CD14-positive monocyte (primary cell): Measurements from ENCODE around the gene TMOD4. TPM values are rescaled to one million over a fixed set of nuclear protein-coding genes. Genes with fewer than 3 reads are reported as not detected.

Source experiments
- DNase-seq, 3 donors: peaks; one replicate each; pipeline ENCODE4 v3.0.0-alpha.2; 2011 to 2022
- H2AFZ ChIP-seq: 2 replicates; pipeline ENCODE4 v1.6.0; 2012; ENCODE audit warnings: mild to moderate bottlenecking, low read depth, low read length, inconsistent platforms; ENCODE audit not compliant: insufficient read depth, poor library complexity, severe bottlenecking
- H3K27ac ChIP-seq, 2 donors: 1 replicate in 1 of 2; 2 replicates in 1 of 2; pipeline ENCODE4 v1.5.1; 2012 to 2013; ENCODE audit warnings: low read length in 2 of 2, control low read depth in 1 of 2, inconsistent platforms in 1 of 2, low read depth in 1 of 2, mild to moderate bottlenecking in 1 of 2
- H3K27me3 ChIP-seq, 2 donors: one replicate each; pipeline versions ENCODE4 v1.6.0 to v1.6.1; 2011 to 2013; ENCODE audit warnings: low read length in 2 of 2; ENCODE audit not compliant: control insufficient read depth in 2 of 2, insufficient read depth in 2 of 2
- H3K36me3 ChIP-seq, 2 donors: replicated peaks in 1 of 2; 1 replicate in 1 of 2; 2 replicates in 1 of 2; pipeline versions ENCODE4 v1.5.1 to v1.6.1; 2012 to 2013; ENCODE audit warnings: low read length in 2 of 2, control low read depth in 1 of 2, inconsistent platforms in 1 of 2, mild to moderate bottlenecking in 1 of 2; ENCODE audit not compliant: insufficient read depth in 2 of 2, control insufficient read depth in 1 of 2
- H3K4me1 ChIP-seq, 2 donors: 1 replicate in 1 of 2; 2 replicates in 1 of 2; pipeline versions ENCODE4 v1.5.1 to v1.6.1; 2012 to 2013; ENCODE audit warnings: low read length in 2 of 2, control low read depth in 1 of 2, inconsistent platforms in 1 of 2, mild to moderate bottlenecking in 1 of 2, moderate library complexity in 1 of 2; ENCODE audit not compliant: insufficient read depth in 2 of 2, control insufficient read depth in 1 of 2
- H3K4me2 ChIP-seq: replicated peaks from 2 replicates; pipeline ENCODE3; 2012; ENCODE audit warnings: low read length, moderate library complexity, mild to moderate bottlenecking; ENCODE audit not compliant: poor library complexity, severe bottlenecking; ENCODE audit errors: extremely low read depth
- H3K4me3 ChIP-seq, 3 experiments: fragments of 200-600 bp in 1 of 3; sonication (generic) in 1 of 3; replicated peaks in 1 of 3; 1 replicate in 2 of 3; 2 replicates in 1 of 3; pipeline ENCODE4 v1.5.1; 2011 to 2013; ENCODE audit warnings: low read length in 3 of 3, mild to moderate bottlenecking in 3 of 3, control low read depth in 2 of 3, low read depth in 2 of 3, inconsistent platforms in 1 of 3, moderate library complexity in 1 of 3
- H3K79me2 ChIP-seq: 2 replicates; pipeline ENCODE4 v1.6.0; 2012; ENCODE audit warnings: mild to moderate bottlenecking, control low read depth, inconsistent platforms, low read length, moderate library complexity; ENCODE audit not compliant: insufficient read depth
- H3K9ac ChIP-seq: 2 replicates; pipeline ENCODE4 v1.6.0; 2017; ENCODE audit warnings: low read length, mild to moderate bottlenecking; ENCODE audit not compliant: insufficient read depth, poor library complexity, severe bottlenecking
- H3K9me3 ChIP-seq, 2 donors: replicated peaks in 1 of 2; 1 replicate in 1 of 2; 2 replicates in 1 of 2; pipeline versions ENCODE4 v1.5.1 to v1.6.1; 2012 to 2013; ENCODE audit warnings: low read length in 2 of 2, control low read depth in 1 of 2; ENCODE audit not compliant: control insufficient read depth in 1 of 2, insufficient read depth in 1 of 2
- H4K20me1 ChIP-seq: 2 replicates; pipeline ENCODE4 v1.6.0; 2012; ENCODE audit warnings: mild to moderate bottlenecking, low read length, control low read depth, moderate library complexity; ENCODE audit not compliant: insufficient read depth
- H3K27ac Mint-ChIP-seq, 7 donors: one replicate each; pipeline ENCODE4 v1.8.0; 2020; ENCODE audit warnings: mild to moderate bottlenecking in 7 of 7, mixed read lengths in 7 of 7, moderate library complexity in 6 of 7, inconsistent platforms in 2 of 7
- H3K27me3 Mint-ChIP-seq, 3 donors: one replicate each; pipeline ENCODE4 v1.8.0; 2021 to 2022; ENCODE audit warnings: low read depth in 3 of 3, mild to moderate bottlenecking in 3 of 3, mixed read lengths in 3 of 3, moderate library complexity in 3 of 3, inconsistent platforms in 1 of 3
- H3K36me3 Mint-ChIP-seq, 2 donors: one replicate each; pipeline ENCODE4 v1.8.0; 2020; ENCODE audit warnings: mixed read lengths in 2 of 2, inconsistent platforms in 1 of 2, mild to moderate bottlenecking in 1 of 2
- H3K4me1 Mint-ChIP-seq: one replicate; pipeline ENCODE4 v1.8.0; 2020; ENCODE audit warnings: mild to moderate bottlenecking, mixed read lengths
- H3K4me3 Mint-ChIP-seq, 2 donors: one replicate each; pipeline ENCODE4 v1.8.0; 2020; ENCODE audit warnings: mild to moderate bottlenecking in 2 of 2, mixed read lengths in 2 of 2, moderate library complexity in 1 of 2
- H3K9me3 Mint-ChIP-seq, 7 donors: one replicate each; pipeline ENCODE4 v1.8.0; 2020 to 2022; ENCODE audit warnings: mixed read lengths in 7 of 7, mild to moderate bottlenecking in 6 of 7, moderate library complexity in 6 of 7, inconsistent platforms in 2 of 7
- WGBS: methylation state at CpG from one replicate; pipeline ENCODE4 v1.1.5; 2013; ENCODE audit warnings: missing lambda C conversion rate; ENCODE audit not compliant: insufficient coverage; 5-methylcytosine and 5-hydroxymethylcytosine counted together
- intact Hi-C, 2 donors: fragments of 100-400 bp; cut with micrococcal nuclease; formaldehyde crosslinking; loops; one replicate each; pipeline versions ENCODE4 v1.15.0 to v1.15.1; 2023
- polyA plus RNA-seq, 3 donors: library from polyadenylated mRNA; depleted of rRNA in 1 of 3; unstranded in 2 of 3; stranded (reverse) in 1 of 3; fragments of 300-500 nt in 2 of 3; fragments of >200 nt in 1 of 3; fragmentation: Illumina TruSeq in 2 of 3; gene quantifications; 1 replicate in 2 of 3; 2 replicates in 1 of 3; pipeline ENCODE4 v1.2.3, GENCODE V29; 2012 to 2021
- TF ChIP-seq, protein P1 (sequence below): fragments of 200-600 bp; IDR thresholded peaks from one replicate; pipeline ENCODE4 v1.8.0; 2022; ENCODE audit warnings: antibody characterized with exemption, mild to moderate bottlenecking

TMOD4 gene
- polyA plus RNA-seq, 3 donors, result 2.0 TPM; not detected in 2

DNA sequence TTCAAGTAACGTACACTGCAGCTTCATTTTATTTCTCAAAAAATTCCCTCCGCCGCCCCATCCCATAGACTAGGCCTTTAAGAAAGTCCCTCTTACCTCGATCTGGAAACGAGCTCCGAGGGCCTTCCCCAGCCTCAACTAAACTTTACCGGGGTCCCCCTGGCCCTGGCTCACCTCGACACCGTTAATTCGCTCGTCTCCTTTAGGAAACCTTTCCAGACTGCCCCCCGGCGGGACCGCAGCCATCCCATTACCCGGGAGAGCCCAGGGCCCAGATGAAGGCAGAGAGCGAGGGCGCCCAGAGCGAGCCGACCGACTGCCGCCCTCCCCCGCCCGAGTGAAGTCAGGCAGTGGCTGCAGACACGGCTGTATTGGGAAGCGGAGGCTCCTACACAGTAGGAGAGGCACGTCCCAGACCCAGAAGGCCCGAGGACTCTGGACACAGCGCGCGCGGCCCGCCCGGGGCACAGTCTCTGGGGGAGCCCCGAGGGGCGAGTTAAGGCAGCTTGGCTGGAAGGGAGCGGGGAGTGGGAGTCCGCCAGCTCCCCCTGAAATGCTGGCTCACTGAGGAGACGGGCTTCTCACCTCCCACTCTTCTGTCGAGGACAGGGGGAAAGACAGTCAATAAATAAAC, 44.0 kb downstream of the TMOD4 start:
- H3K36me3 ChIP-seq, result no peaks in the 10 kb centered on the region
- no peak overlapping the region for H3K27ac ChIP-seq
- peaks cover 15% of the 10 kb centered on the region for H3K4me1 Mint-ChIP-seq
- 82% methylated on average over 37 of the region's 39 CpGs for WGBS
- intact Hi-C loops, result no loop called here
- DNase-seq, result no peak
- no peaks in the 10 kb centered on the region for H3K9me3 ChIP-seq
- peaks cover 8 to 14% (median 8%) of the 10 kb centered on the region in 3 donors for H3K27me3 Mint-ChIP-seq
- peak overlapping the region; percentile 80 to 88 for H3K4me3 Mint-ChIP-seq
- H4K20me1 ChIP-seq, result no peaks in the 10 kb centered on the region
- H3K9ac ChIP-seq, result peak overlapping the region; percentile 25
- peaks cover 0 to 3% (median 0%) of the 10 kb centered on the region in 7 donors for H3K9me3 Mint-ChIP-seq
- peaks cover 0 to 8% of the 10 kb centered on the region in 2 donors for H3K27me3 ChIP-seq
- no peak overlapping the region for H3K27ac Mint-ChIP-seq
- TF ChIP-seq, protein P1, sequence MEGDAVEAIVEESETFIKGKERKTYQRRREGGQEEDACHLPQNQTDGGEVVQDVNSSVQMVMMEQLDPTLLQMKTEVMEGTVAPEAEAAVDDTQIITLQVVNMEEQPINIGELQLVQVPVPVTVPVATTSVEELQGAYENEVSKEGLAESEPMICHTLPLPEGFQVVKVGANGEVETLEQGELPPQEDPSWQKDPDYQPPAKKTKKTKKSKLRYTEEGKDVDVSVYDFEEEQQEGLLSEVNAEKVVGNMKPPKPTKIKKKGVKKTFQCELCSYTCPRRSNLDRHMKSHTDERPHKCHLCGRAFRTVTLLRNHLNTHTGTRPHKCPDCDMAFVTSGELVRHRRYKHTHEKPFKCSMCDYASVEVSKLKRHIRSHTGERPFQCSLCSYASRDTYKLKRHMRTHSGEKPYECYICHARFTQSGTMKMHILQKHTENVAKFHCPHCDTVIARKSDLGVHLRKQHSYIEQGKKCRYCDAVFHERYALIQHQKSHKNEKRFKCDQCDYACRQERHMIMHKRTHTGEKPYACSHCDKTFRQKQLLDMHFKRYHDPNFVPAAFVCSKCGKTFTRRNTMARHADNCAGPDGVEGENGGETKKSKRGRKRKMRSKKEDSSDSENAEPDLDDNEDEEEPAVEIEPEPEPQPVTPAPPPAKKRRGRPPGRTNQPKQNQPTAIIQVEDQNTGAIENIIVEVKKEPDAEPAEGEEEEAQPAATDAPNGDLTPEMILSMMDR, result no peak
- no peaks in the 10 kb centered on the region for H3K79me2 ChIP-seq
- H2AFZ ChIP-seq, result peak overlapping the region; percentile 93
- H3K4me2 ChIP-seq, result peak overlapping the region; percentile 81
- H3K36me3 Mint-ChIP-seq, result no peaks in the 10 kb centered on the region
- peaks cover 14 to 16% of the 10 kb centered on the region in 2 donors for H3K4me1 ChIP-seq
- peak overlapping the region in 2 of 3 experiments; percentile 38 to 76 for H3K4me3 ChIP-seq

- H3K4me2 ChIP-seq, result peak overlapping the region; percentile 81
- H3K36me3 ChIP-seq, result no peaks in the 10 kb centered on the region
- H3K27ac ChIP-seq, result no peak overlapping the region
- DNase-seq, result peak; percentile 39 to 53 (median 41)
- no peaks in the 10 kb centered on the region for H3K9me3 ChIP-seq
- Mint-ChIP-seq H3K4me1 (peaks cover 15% of the 10 kb centered on the region), H3K27me3 (peaks cover 8 to 14% (median 8%) of the 10 kb centered on the region in 3 donors), H3K9me3 (peaks cover 0 to 1% (median 0%) of the 10 kb centered on the region in 7 donors), H3K36me3 (no peaks in the 10 kb centered on the region), H3K4me3 (peak overlapping the region; percentile 80 to 88), H3K27ac (peak overlapping the region in 1 of 7 donors; percentile 40)
- H4K20me1 ChIP-seq, result no peaks in the 10 kb centered on the region
- no peaks in the 10 kb centered on the region for H3K79me2 ChIP-seq
- H3K27me3 ChIP-seq, result peaks cover 0 to 8% of the 10 kb centered on the region in 2 donors
- peak overlapping the region; percentile 25 for H3K9ac ChIP-seq
- H3K4me1 ChIP-seq, result peaks cover 14 to 16% of the 10 kb centered on the region in 2 donors
- intact Hi-C loops, result no loop called here
- peak overlapping the region; percentile 93 for H2AFZ ChIP-seq
- H3K4me3 ChIP-seq, result peak overlapping the region; percentile 36 to 76 (median 38)
- 2% methylated on average over 44 of the region's 45 CpGs for WGBS
- TF ChIP-seq, protein P1, result no peak
Measured at GRCh38 chr1:151130987-151131586, 44.7 kb downstream of the TMOD4 start.
